Breast epithelium (tissue), 4 donors: ENCODE measurements around the gene SDR42E1. TPM values are rescaled to one million over a fixed set of nuclear protein-coding genes. Genes with fewer than 3 reads are reported as not detected.
A peak's percentile ranks its signal among the peaks of the same experiment; 100 is the strongest.
"Not testable (repeated sequence)": the region's sequence is repeated elsewhere in the genome, so short reads cannot be mapped to it uniquely, and the experiment has no call there.

Source experiments
- DNase-seq, 2 donors: peaks; one replicate each; pipeline ENCODE4 v3.0.0-alpha.2; 2019; ENCODE audit warnings: low spot score in 2 of 2
- H3K27ac ChIP-seq, 2 donors: fragments of 200-600 bp; sonication (generic) in 1 of 2; one replicate each; pipeline ENCODE4 v1.5.1; 2016 to 2019; ENCODE audit warnings: mild to moderate bottlenecking in 1 of 2
- H3K27me3 ChIP-seq, 2 donors: fragments of 200-600 bp; sonication (generic) in 1 of 2; one replicate each; pipeline versions ENCODE4 v1.5.1 to v1.6.0; 2017 to 2019; ENCODE audit warnings: control low read depth in 1 of 2, mild to moderate bottlenecking in 1 of 2
- H3K36me3 ChIP-seq: fragments of 200-600 bp; one replicate; pipeline ENCODE4 v1.5.1; 2019
- H3K4me1 ChIP-seq, 2 donors: fragments of 200-600 bp; sonication (generic); one replicate each; pipeline ENCODE4 v1.5.1; 2016 to 2019; ENCODE audit warnings: control low read depth in 1 of 2
- H3K4me3 ChIP-seq, 3 donors: fragments of 200-600 bp; sonication (generic); 1 replicate in 2 of 3; 2 replicates in 1 of 3; pipeline ENCODE4 v1.5.1; 2016 to 2019; ENCODE audit warnings: mild to moderate bottlenecking in 3 of 3, moderate library complexity in 2 of 3
- H3K9me3 ChIP-seq, 2 donors: fragments of 200-600 bp; sonication (generic) in 1 of 2; one replicate each; pipeline ENCODE4 v1.5.1; 2016 to 2019; ENCODE audit warnings: control low read depth in 1 of 2
- CTCF ChIP-seq, 3 donors: fragments of 450-650 bp; IDR thresholded peaks; one replicate each; pipeline ENCODE4 v1.5.1; 2016 to 2017; ENCODE audit warnings: antibody characterized with exemption in 3 of 3, mild to moderate bottlenecking in 3 of 3, moderate library complexity in 3 of 3
- POLR2A ChIP-seq: fragments of 450-650 bp; IDR thresholded peaks from one replicate; pipeline ENCODE4 v1.6.1; 2016; ENCODE audit warnings: antibody characterized with exemption, mild to moderate bottlenecking, moderate library complexity
- POLR2AphosphoS5 ChIP-seq, 3 donors: sonication (generic); formaldehyde crosslinking; IDR thresholded peaks; one replicate each; pipeline ENCODE4 v1.6.1; 2017; ENCODE audit warnings: antibody characterized with exemption in 3 of 3
- intact Hi-C: fragments of 100-400 bp; cut with DNase I; formaldehyde crosslinking; loops from one replicate; pipeline ENCODE4 v1.15.1; 2023; ENCODE audit warnings: low total_unique reads
- total RNA-seq, 3 donors: library from RNA; depleted of rRNA; stranded (reverse); fragments of >200 nt; gene quantifications; one replicate each; pipeline ENCODE4 v1.1.0, GENCODE V29; 2016

The SDR42E1 gene
- total RNA-seq, 3 donors from 2014 or later: 0.16 to 11.7 (median 6.9) TPM

GRCh38 chr16:82016263-82016662 is 5.0 kb upstream of the SDR42E1 start:
- peaks cover 0 to 3% of the 10 kb centered on the region in 2 donors for H3K27me3 ChIP-seq
- intact Hi-C loops: no loop called here
- no peak overlapping the region for H3K4me3 ChIP-seq
- peaks cover 0 to 8% of the 10 kb centered on the region in 2 donors for H3K9me3 ChIP-seq
- H3K36me3 ChIP-seq: no peaks in the 10 kb centered on the region
- no peak for DNase-seq
- TF ChIP-seq POLR2AphosphoS5 (IDR thresholded peaks at IDR 0.05) (no peak), POLR2A (no peak), CTCF (IDR thresholded peaks at IDR 0.05) (no peak)
- no peak overlapping the region for H3K27ac ChIP-seq
- H3K4me1 ChIP-seq: no peaks in the 10 kb centered on the region

GRCh38 chr16:82013139-82013538 is 1.9 kb upstream of the SDR42E1 start:
- DNase-seq: no peak
- H3K27me3 ChIP-seq: peaks cover 0 to 3% of the 10 kb centered on the region in 2 donors
- no peak overlapping the region for H3K27ac ChIP-seq
- H3K4me1 ChIP-seq: no peaks in the 10 kb centered on the region
- H3K9me3 ChIP-seq: peaks cover 10 to 20% of the 10 kb centered on the region in 2 donors
- intact Hi-C loops: no loop called here
- TF ChIP-seq POLR2AphosphoS5 (IDR thresholded peaks at IDR 0.05) (no peak), POLR2A (no peak), CTCF (IDR thresholded peaks at IDR 0.05) (no peak)
- H3K36me3 ChIP-seq: no peaks in the 10 kb centered on the region
- H3K4me3 ChIP-seq: no peak overlapping the region

GRCh38 chr16:82010649-82011048 is 621 bp downstream of the SDR42E1 start:
- Histone ChIP-seq H3K27me3 (peaks cover 0 to 3% of the 10 kb centered on the region in 2 donors), H3K9me3 (peaks cover 10 to 20% of the 10 kb centered on the region in 2 donors), H3K36me3 (no peaks in the 10 kb centered on the region), H3K4me1 (no peaks in the 10 kb centered on the region), H3K27ac (peak overlapping the region in 1 of 2 donors; percentile 64), H3K4me3 (peak overlapping the region in 2 of 3 donors; percentile 71 to 72)
- TF ChIP-seq POLR2AphosphoS5 (IDR thresholded peaks at IDR 0.05): no peak
- no peak for TF ChIP-seq POLR2A
- TF ChIP-seq CTCF (IDR thresholded peaks at IDR 0.05): no peak
- intact Hi-C loops: no loop called here
- no peak for DNase-seq

GRCh38 chr16:82009789-82010188 is 1.5 kb downstream of the SDR42E1 start:
- DNase-seq, H3K36me3 ChIP-seq, H3K27ac ChIP-seq, H3K27me3 ChIP-seq, intact Hi-C loops, H3K4me3 ChIP-seq, H3K4me1 ChIP-seq: not testable (repeated sequence)
- H3K9me3 ChIP-seq: peaks cover 10 to 16% of the 10 kb centered on the region in 2 donors

GRCh38 chr16:82008957-82009592 is 2.2 kb downstream of the SDR42E1 start:
- Histone ChIP-seq H3K36me3 (no peaks in the 10 kb centered on the region), H3K4me3 (no peak overlapping the region), H3K9me3 (peaks cover 10 to 12% of the 10 kb centered on the region in 2 donors), H3K4me1 (no peaks in the 10 kb centered on the region), H3K27me3 (peaks cover 0 to 3% of the 10 kb centered on the region in 2 donors), H3K27ac (no peak overlapping the region)
- DNase-seq: no peak
- TF ChIP-seq POLR2AphosphoS5 (IDR thresholded peaks at IDR 0.05): no peak
- no peak for TF ChIP-seq POLR2A
- TF ChIP-seq CTCF (IDR thresholded peaks at IDR 0.05): no peak
- intact Hi-C loops: no loop called here
